Omental fat pad (tissue), 4 donors: Measurements from ENCODE around the gene SLAMF6. TPM values are rescaled to one million over a fixed set of nuclear protein-coding genes. Genes with fewer than 3 reads are reported as not detected.

Source experiments
- ATAC-seq: fragments of 150-250 bp; one replicate; pipeline ENCODE4 v1.9.1; 2016; ENCODE audit warnings: mild to moderate bottlenecking, moderate library complexity; ENCODE audit not compliant: low FRiP score
- DNase-seq: peaks from one replicate; pipeline ENCODE4 v3.0.0-alpha.2; 2019; ENCODE audit warnings: low spot score
- total RNA-seq, 4 donors: library from RNA; depleted of rRNA; stranded (reverse); fragments of >200 nt; gene quantifications; one replicate each; pipeline ENCODE4 v1.1.0, GENCODE V29; 2016
- TF ChIP-seq, protein P1 (sequence below), 3 donors: fragments of 450-650 bp; IDR thresholded peaks; one replicate each; pipeline ENCODE4 v1.5.1; 2016 to 2017; ENCODE audit warnings: antibody characterized with exemption in 3 of 3, mild to moderate bottlenecking in 3 of 3, moderate library complexity in 2 of 3

The SLAMF6 gene
- total RNA-seq, 4 donors from 2014 or later: 1.5 to 4.9 (median 2.9) TPM

DNA sequence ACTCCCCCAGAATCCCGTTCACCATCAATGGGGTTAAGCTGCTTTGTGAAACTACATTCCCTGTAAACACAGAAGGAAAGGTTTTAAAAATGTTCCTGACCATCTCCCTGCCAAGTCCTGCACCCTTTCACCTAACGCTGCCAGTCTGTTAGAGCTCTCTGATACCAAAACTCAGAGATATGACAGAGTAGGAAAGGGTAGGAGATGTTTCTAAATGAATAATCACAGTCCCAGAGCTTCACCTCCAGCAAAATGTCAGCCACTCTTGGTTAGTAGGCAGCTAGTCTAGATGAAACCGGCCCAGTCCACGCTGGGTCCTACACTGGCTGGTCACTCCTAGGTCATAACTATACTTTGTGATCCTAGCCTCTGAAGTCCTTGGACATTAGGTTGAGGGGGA, 26.7 kb downstream of the SLAMF6 start:
- no peak for ATAC-seq
- TF ChIP-seq, protein P1, sequence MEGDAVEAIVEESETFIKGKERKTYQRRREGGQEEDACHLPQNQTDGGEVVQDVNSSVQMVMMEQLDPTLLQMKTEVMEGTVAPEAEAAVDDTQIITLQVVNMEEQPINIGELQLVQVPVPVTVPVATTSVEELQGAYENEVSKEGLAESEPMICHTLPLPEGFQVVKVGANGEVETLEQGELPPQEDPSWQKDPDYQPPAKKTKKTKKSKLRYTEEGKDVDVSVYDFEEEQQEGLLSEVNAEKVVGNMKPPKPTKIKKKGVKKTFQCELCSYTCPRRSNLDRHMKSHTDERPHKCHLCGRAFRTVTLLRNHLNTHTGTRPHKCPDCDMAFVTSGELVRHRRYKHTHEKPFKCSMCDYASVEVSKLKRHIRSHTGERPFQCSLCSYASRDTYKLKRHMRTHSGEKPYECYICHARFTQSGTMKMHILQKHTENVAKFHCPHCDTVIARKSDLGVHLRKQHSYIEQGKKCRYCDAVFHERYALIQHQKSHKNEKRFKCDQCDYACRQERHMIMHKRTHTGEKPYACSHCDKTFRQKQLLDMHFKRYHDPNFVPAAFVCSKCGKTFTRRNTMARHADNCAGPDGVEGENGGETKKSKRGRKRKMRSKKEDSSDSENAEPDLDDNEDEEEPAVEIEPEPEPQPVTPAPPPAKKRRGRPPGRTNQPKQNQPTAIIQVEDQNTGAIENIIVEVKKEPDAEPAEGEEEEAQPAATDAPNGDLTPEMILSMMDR (IDR thresholded peaks at IDR 0.05): no peak

DNA sequence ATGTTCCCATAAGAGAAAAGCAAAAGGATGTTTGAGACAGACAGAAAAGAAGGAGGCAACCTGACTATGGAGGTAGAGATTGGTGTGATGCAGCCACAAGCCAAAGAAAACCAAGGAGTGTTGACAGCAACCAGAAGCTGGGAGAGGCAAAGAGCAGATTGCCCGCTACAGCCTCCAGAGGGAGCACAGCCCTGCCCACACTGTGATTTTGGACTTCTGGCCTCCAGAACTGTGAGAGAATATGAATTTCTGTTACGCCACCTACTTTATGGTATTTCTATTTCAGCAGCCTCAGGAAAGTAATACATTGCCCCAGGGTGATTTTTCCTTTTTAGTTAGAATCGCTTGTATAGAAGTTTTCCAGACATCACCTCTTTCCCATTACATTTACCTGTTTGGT, 28.4 kb downstream of the SLAMF6 start:
- DNase-seq (no peak), ATAC-seq (no peak)
- TF ChIP-seq, protein P1 (IDR thresholded peaks at IDR 0.05): no peak

More for the DNA sequence above, 26.7 kb downstream of the SLAMF6 start:
- no peak for DNase-seq

DNA sequence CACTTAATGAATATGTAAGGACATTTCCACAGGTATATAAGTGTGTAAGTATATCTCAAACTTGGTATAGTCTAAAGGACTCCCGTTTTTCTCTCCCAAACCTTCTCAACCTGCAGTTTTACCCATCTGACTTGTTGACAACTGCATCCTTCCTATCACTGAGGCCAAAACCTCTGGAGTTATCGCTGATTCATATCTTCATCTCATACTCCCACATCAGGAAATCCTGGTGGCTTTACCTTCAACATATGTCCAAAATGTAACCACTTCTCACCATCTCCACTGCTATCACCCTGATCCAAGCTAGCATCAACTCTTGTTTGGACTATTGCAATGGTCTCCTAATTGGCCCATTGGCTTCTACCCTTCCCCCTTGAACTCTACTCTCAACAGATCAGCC, 30.4 kb downstream of the SLAMF6 start:
- TF ChIP-seq, protein P1 (IDR thresholded peaks at IDR 0.05): no peak
- no peak for ATAC-seq

DNA sequence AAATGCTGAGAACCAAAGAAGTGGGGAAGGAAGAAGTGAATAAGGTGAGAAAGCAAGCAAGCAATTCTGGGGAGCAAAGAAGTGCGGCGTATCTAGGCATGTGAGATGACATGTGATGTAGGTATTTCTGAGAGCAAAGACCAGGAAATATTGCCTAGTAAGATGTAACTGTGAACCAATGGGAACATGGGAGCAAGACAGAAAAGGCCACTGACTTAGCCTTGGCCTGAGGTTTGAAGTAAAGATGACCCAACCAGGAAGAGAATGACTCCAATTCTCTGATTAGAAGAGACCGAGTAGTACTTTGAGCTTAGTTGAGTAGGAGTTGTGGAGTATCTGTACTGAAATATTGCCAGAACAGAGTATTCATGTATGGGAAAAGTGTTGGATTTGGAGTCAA, 31.1 kb downstream of the SLAMF6 start:
- TF ChIP-seq, protein P1 (IDR thresholded peaks at IDR 0.05): no peak
- ATAC-seq (no peak), DNase-seq (no peak)

More for the DNA sequence above, 30.4 kb downstream of the SLAMF6 start:
- no peak for DNase-seq

DNA sequence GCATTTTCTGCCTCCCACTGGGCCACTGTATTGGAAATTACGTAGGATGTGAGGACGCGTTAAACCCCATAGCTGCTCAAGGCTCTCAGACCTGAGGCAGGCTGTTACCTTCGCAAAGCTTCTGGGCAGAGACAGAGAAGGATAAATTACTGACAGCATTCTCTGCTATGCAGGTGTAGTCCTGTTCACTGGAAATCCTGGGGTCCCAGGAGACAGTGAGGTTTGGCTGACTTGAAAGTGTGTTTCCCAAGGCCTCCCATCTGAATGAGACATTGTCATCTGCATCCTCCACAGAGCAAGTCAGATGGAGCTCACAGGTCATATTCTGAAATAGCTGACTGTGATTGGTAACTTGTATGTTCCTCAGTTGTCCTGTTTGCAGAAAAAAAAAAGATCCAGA, 32.0 kb downstream of the SLAMF6 start:
- TF ChIP-seq, protein P1 (IDR thresholded peaks at IDR 0.05): no peak
- DNase-seq: no peak
- ATAC-seq: no peak

DNA sequence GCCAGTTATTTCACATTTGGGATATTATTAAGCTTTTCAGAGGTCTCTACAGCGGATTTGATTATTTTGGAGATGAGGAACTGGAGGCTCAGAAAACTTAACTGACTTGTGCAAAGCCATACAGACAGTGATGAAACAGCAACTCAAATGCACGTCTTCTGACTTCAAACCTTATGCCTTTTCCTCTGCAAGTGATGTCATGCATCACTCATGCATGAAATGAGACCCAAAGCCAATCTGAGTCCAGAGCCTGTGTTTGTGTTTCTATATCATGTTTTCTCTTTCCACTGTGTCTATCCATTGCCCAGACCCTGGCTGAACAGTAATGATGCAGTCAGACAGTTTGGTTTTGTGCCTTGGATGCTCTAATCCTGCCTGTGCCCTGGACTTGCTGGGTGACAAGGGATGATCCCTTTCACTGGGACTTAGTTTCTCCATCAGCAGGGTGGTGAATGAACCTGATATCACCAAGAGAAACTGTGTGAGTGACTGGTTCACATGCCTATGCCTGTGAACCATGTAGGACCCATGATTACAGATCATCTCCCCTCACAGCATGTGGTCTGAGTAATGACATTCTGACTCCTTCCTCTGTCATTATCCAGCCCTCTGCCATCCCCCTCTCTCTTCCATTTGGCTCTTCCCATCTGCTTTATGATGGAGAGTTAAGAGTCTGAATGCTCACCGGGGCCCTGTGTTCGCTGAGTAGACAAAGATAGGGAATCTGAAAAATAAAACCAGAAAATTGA, 33.4 kb downstream of the SLAMF6 start:
- DNase-seq (no peak), ATAC-seq (no peak)
- TF ChIP-seq, protein P1 (IDR thresholded peaks at IDR 0.05): no peak
